NCI-H1436 (cell line): ENCODE data around the gene GALC.

Experiments
- DNase-seq: peaks from one replicate; lab custom pipeline; 2025; lab: John Stamatoyannopoulos, UW

Gene GALC

GRCh38 chr14:87955501-87955900 is 37.5 kb downstream of the GALC start:
- no peak for DNase-seq

- DNase-seq = no peak
Observed at GRCh38 chr14:87952307-87953094, 40.5 kb downstream of the GALC start.

GRCh38 chr14:87944987-87945604 is 47.9 kb downstream of the GALC start:
- peak; percentile 17 for DNase-seq

- no peak for DNase-seq
Observed at GRCh38 chr14:87940894-87941293, 52.1 kb downstream of the GALC start.

- DNase-seq = no peak
Observed at GRCh38 chr14:87940382-87940781, 52.6 kb downstream of the GALC start.

GRCh38 chr14:87935886-87936285 is 57.1 kb downstream of the GALC start:
- DNase-seq = peak; percentile 43

GRCh38 chr14:87935081-87935828 is 57.7 kb downstream of the GALC start:
- DNase-seq = no peak

- DNase-seq = no peak
Observed at GRCh38 chr14:87934185-87934584, 58.8 kb downstream of the GALC start.

GRCh38 chr14:87916886-87917275 is 76.1 kb downstream of the GALC start:
- DNase-seq = no peak

- DNase-seq = no peak
Observed at GRCh38 chr14:87916103-87916885, 76.7 kb downstream of the GALC start.

GRCh38 chr14:87908550-87908949 is 84.4 kb downstream of the GALC start:
- no peak for DNase-seq

- no peak for DNase-seq
Observed at GRCh38 chr14:87901652-87902051, 91.3 kb downstream of the GALC start.

GRCh38 chr14:87901236-87901635 is 91.7 kb downstream of the GALC start:
- DNase-seq = no peak

GRCh38 chr14:87899228-87899627 is 93.8 kb downstream of the GALC start:
- no peak for DNase-seq

- DNase-seq = no peak
Observed at GRCh38 chr14:87898301-87898700, 94.7 kb downstream of the GALC start.

GRCh38 chr14:87896393-87897380 is 96.3 kb downstream of the GALC start:
- DNase-seq = peak; percentile 59

GRCh38 chr14:87894920-87895319 is 98.1 kb downstream of the GALC start:
- DNase-seq = no peak

- DNase-seq = no peak
Observed at GRCh38 chr14:87892763-87893162, 100.2 kb downstream of the GALC start.

- no peak for DNase-seq
Observed at GRCh38 chr14:87888136-87888999, 104.6 kb downstream of the GALC start.

- DNase-seq = no peak
Observed at GRCh38 chr14:87883750-87884149, 109.2 kb downstream of the GALC start.
